Activated CD8-positive, alpha-beta T cell treated with anti-CD3 and anti-CD28 coated beads for 36 hours (primary cell): ENCODE data around the gene KCNC3. TPM values are rescaled to one million over a fixed set of nuclear protein-coding genes. Genes with fewer than 3 reads are reported as not detected.
A peak's percentile ranks its signal among the peaks of the same experiment; 100 is the strongest.

ENCODE experiments used
- ATAC-seq: fragments of 200-7000 bp; cut with Tn5 transposase; one replicate; pipeline ENCODE4 v1.10.0; 2021; ENCODE audit warnings: mild to moderate bottlenecking, moderate library complexity
- CTCF ChIA-PET: fragments of 350-600 bp; sonication (Branson Sonifier 250); formaldehyde crosslinking; loops from one replicate; lab custom pipeline; 2021; ENCODE audit warnings: antibody characterized with exemption; lab: Charles Lee
- POLR2A ChIA-PET: fragments of 350-600 bp; sonication (Branson Sonifier 250); formaldehyde crosslinking; loops from one replicate; lab custom pipeline; 2021; ENCODE audit warnings: antibody characterized with exemption; lab: Charles Lee
- DNase-seq: peaks from one replicate; pipeline ENCODE4 v3.0.0-alpha.2; 2020
- H3K27ac Mint-ChIP-seq: one replicate; pipeline ENCODE4 v1.8.0; 2021; ENCODE audit warnings: mild to moderate bottlenecking, mixed read lengths
- H3K27me3 Mint-ChIP-seq: one replicate; pipeline ENCODE4 v1.8.0; 2021; ENCODE audit warnings: mixed read lengths
- H3K36me3 Mint-ChIP-seq: one replicate; pipeline ENCODE4 v1.8.0; 2021; ENCODE audit warnings: low read depth, mixed read lengths
- H3K4me1 Mint-ChIP-seq: one replicate; pipeline ENCODE4 v1.8.0; 2021; ENCODE audit warnings: low read depth, mixed read lengths
- H3K4me3 Mint-ChIP-seq: one replicate; pipeline ENCODE4 v1.8.0; 2021; ENCODE audit warnings: mild to moderate bottlenecking, moderate library complexity, mixed read lengths
- H3K9me3 Mint-ChIP-seq: one replicate; pipeline ENCODE4 v1.8.0; 2021; ENCODE audit warnings: mixed read lengths
- intact Hi-C: fragments of 100-400 bp; cut with micrococcal nuclease; formaldehyde crosslinking; loops from one replicate; pipeline ENCODE4 v1.10.0; 2022
- total RNA-seq, 2 experiments: library from RNA; stranded (reverse); gene quantifications; one replicate each; pipeline ENCODE4 v1.2.3, GENCODE V29; 2021
- TF ChIP-seq, protein P1 (sequence below): fragments of 200-600 bp; IDR thresholded peaks from one replicate; pipeline ENCODE4 v1.8.0; 2022; ENCODE audit warnings: antibody characterized with exemption, mild to moderate bottlenecking

KCNC3 gene
- total RNA-seq, 2 experiments from 2014 or later = 0.77 to 0.81 TPM

- H3K27ac Mint-ChIP-seq = peak overlapping the region; percentile 84
- H3K36me3 Mint-ChIP-seq = peaks cover 27% of the 10 kb centered on the region
- ATAC-seq (peak; percentile 44), DNase-seq (peak; percentile 73)
- no peaks in the 10 kb centered on the region for H3K9me3 Mint-ChIP-seq
- H3K27me3 Mint-ChIP-seq = no peaks in the 10 kb centered on the region
- POLR2A ChIA-PET = interaction anchor here (1.5 to 1.7 kb wide), 2 partner anchors 12 to 19 kb away, joined by 8 to 9 read pairs; partner anchors contain the start of gene NAPSA
- TF ChIP-seq, protein P1, sequence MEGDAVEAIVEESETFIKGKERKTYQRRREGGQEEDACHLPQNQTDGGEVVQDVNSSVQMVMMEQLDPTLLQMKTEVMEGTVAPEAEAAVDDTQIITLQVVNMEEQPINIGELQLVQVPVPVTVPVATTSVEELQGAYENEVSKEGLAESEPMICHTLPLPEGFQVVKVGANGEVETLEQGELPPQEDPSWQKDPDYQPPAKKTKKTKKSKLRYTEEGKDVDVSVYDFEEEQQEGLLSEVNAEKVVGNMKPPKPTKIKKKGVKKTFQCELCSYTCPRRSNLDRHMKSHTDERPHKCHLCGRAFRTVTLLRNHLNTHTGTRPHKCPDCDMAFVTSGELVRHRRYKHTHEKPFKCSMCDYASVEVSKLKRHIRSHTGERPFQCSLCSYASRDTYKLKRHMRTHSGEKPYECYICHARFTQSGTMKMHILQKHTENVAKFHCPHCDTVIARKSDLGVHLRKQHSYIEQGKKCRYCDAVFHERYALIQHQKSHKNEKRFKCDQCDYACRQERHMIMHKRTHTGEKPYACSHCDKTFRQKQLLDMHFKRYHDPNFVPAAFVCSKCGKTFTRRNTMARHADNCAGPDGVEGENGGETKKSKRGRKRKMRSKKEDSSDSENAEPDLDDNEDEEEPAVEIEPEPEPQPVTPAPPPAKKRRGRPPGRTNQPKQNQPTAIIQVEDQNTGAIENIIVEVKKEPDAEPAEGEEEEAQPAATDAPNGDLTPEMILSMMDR = no peak
- intact Hi-C loops = no loop called here
- CTCF ChIA-PET = no interaction called here
- peak overlapping the region; percentile 98 for H3K4me3 Mint-ChIP-seq
- peaks cover 25% of the 10 kb centered on the region for H3K4me1 Mint-ChIP-seq
Measured at GRCh38 chr19:50377051-50377461, 47.9 kb upstream of the KCNC3 start.

- ChIA-PET POLR2A (interaction anchor here (1.0 to 2.7 kb wide), 7 partner anchors 8 to 85 kb away, joined by 4 to 11 read pairs (median 7); partner anchors contain the start of genes NAPSA and POLD1), CTCF (interaction anchor here (0.8 to 2.3 kb wide), 3 partner anchors 8 to 19 kb away, joined by 3 to 15 read pairs (median 3); partner anchors contain the start of gene POLD1)
- Mint-ChIP-seq H3K9me3 (no peaks in the 10 kb centered on the region), H3K4me1 (peaks cover 25% of the 10 kb centered on the region), H3K27me3 (no peaks in the 10 kb centered on the region), H3K4me3 (peak within 1 kb of the TSS; percentile 98), H3K36me3 (peaks cover 27% of the 10 kb centered on the region), H3K27ac (peak within 1 kb of the TSS; percentile 99)
- ATAC-seq (peak; percentile 86), DNase-seq (peak; percentile 96)
- TF ChIP-seq, protein P1 = no peak
- intact Hi-C loops = no loop called here
Measured at GRCh38 chr19:50376166-50377050, 47.2 kb upstream of the KCNC3 start, which contains the start of gene NR1H2. TSS of gene NR1H2 (plus strand) at chr19:50376457. CDS start at chr19:50377606, 1,149 bp downstream.

- no peak overlapping the region for H3K27ac Mint-ChIP-seq
- intact Hi-C loops = no loop called here
- ChIA-PET POLR2A (no interaction called here), CTCF (no interaction called here)
- TF ChIP-seq, protein P1 = no peak
- no peak overlapping the region for H3K4me3 Mint-ChIP-seq
- DNase-seq = no peak
- no peaks in the 10 kb centered on the region for H3K27me3 Mint-ChIP-seq
- peaks cover 2% of the 10 kb centered on the region for H3K36me3 Mint-ChIP-seq
- ATAC-seq = no peak
- peaks cover 32% of the 10 kb centered on the region for H3K4me1 Mint-ChIP-seq
- no peaks in the 10 kb centered on the region for H3K9me3 Mint-ChIP-seq
Measured at GRCh38 chr19:50371914-50372475, 42.8 kb upstream of the KCNC3 start.

DNA sequence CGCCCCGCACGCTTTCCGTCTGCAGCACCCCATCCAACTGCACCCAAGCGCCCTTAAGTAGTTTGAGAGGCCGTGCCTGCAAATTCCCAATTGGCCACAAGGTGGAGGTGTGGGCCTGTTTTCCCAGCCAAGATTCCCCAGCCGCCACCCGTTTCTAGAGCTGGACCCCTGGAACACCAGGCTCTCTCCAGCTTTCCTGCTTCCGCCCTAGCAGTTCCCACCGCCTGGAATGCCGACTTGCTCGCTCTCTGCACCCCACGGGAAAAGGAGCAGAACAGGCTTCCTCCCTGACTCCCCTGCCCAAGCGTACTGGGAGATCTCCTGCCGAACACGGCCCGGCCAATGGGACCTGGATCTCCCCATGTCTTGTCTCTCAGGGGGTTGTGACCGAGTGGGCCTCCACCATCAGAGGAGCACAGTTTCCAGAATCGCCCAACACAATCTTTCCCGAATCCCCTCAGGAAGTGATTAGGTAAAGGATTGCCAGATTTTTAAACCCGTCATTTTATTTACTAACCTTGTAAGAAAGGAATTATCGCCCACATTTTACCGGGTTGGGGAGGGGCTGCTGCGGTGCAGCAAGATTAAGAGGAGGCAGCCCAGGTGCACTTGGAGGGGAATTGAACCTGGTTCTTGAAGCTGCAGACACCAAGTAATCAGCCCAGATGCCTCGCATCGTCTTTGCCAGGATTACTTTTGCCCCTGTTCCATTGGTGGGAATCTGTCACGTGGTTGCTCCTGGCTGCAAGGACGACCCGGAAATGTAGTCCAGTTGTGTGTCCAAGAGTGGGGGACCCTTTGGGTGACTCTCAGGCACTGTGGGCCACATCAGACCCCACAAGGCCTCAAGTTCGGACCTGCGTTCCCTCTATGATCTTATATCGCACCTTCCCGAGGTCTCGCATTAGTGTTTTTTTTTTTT is 39.7 kb upstream of the KCNC3 start:
- Mint-ChIP-seq H3K4me1 (peaks cover 37% of the 10 kb centered on the region), H3K27me3 (no peaks in the 10 kb centered on the region), H3K36me3 (peaks cover 5% of the 10 kb centered on the region), H3K4me3 (peak overlapping the region; percentile 87), H3K9me3 (no peaks in the 10 kb centered on the region), H3K27ac (peak overlapping the region; percentile 81)
- ATAC-seq (peak; percentile 66), DNase-seq (peak; percentile 88)
- CTCF ChIA-PET = interaction anchor here (1.0 to 3.5 kb wide), 13 partner anchors 9 to 415 kb away, joined by 3 to 18 read pairs (median 4); partner anchors contain the start of gene POLD1
- intact Hi-C loops = loop anchor here (10.0 kb wide), 1 partner anchor 46 kb away; the partner anchor contains the start of gene SPIB
- POLR2A ChIA-PET = interaction anchor here (0.6 to 1.4 kb wide), 3 partner anchors 12 to 59 kb away, joined by 3 to 4 read pairs (median 4); no protein-coding TSS in a partner anchor
- TF ChIP-seq, protein P1 = peak; percentile 90
